A549 (cell line): ENCODE results near the gene SPECC1L.

ENCODE experiments used
- BHLHE40 ChIP-seq: IDR thresholded peaks from 2 replicates; pipeline ENCODE4 v1.6.1; 2012; ENCODE audit warnings: low read depth, low read length, inconsistent platforms
- CTCF ChIP-seq: fragments of >200 bp; sonication (Bioruptor Twin); formaldehyde crosslinking; IDR thresholded peaks from 3 replicates; pipeline ENCODE4 v1.5.1; 2016
- EP300 ChIP-seq, 2 experiments: fragments of >200 bp; sonication (Bioruptor Twin); formaldehyde crosslinking; IDR thresholded peaks; 2 replicates in 1 of 2; 3 replicates in 1 of 2; pipeline ENCODE4 v1.6.1; 2016 to 2017
- FOSL2 ChIP-seq, 2 experiments: fragments of 450-650 bp in 1 of 2; fragments of >200 bp in 1 of 2; sonication (Bioruptor Twin) in 1 of 2; formaldehyde crosslinking; IDR thresholded peaks; 2 replicates each; pipeline versions ENCODE4 v1.5.0 to v1.6.1; 2016 to 2020; ENCODE audit warnings: mild to moderate bottlenecking in 1 of 2, moderate library complexity in 1 of 2
- HDAC2 ChIP-seq: fragments of 200-600 bp; sonication (generic); IDR thresholded peaks from 2 replicates; pipeline ENCODE4 v1.6.1; 2016
- JUNB ChIP-seq: fragments of >200 bp; sonication (Bioruptor Twin); formaldehyde crosslinking; IDR thresholded peaks from 2 replicates; pipeline ENCODE4 v1.6.1; 2016
- KDM5A ChIP-seq: fragments of 200-600 bp; sonication (generic); IDR thresholded peaks from 2 replicates; pipeline ENCODE4 v1.6.1; 2016; ENCODE audit warnings: antibody characterized with exemption, mild to moderate bottlenecking
- MAFK ChIP-seq: fragments of 450-650 bp; IDR thresholded peaks from 2 replicates; pipeline ENCODE4 v1.6.1; 2014; ENCODE audit not compliant: partially characterized antibody
- MYC ChIP-seq: IDR thresholded peaks from 2 replicates; pipeline ENCODE4 v1.6.1; 2012; ENCODE audit warnings: mild to moderate bottlenecking, inconsistent platforms, low read length, improper control_type of control experiment, borderline replicate concordance
- POLR2A ChIP-seq: IDR thresholded peaks from 2 replicates; pipeline ENCODE4 v1.6.1; 2012; ENCODE audit warnings: mild to moderate bottlenecking, low read length

GRCh38 chr22:24339452-24339747 lies 68.8 kb downstream of the SPECC1L start:
- TF ChIP-seq FOSL2 (IDR thresholded peaks at IDR 0.05), result no peak
- no peak for TF ChIP-seq FOSL2 (CRISPR knock-in tag; IDR thresholded peaks at IDR 0.05)
- no peak for TF ChIP-seq MYC
- no peak for TF ChIP-seq EP300 (IDR thresholded peaks at IDR 0.05)
- no peak for TF ChIP-seq BHLHE40
- no peak for TF ChIP-seq CTCF
- no peak for TF ChIP-seq JUNB
- no peak for TF ChIP-seq POLR2A
- no peak for TF ChIP-seq HDAC2
- no peak for TF ChIP-seq KDM5A
- TF ChIP-seq MAFK, result no peak
